BLaER1 (cell line): ENCODE data around the gene DPP7.

Experiments used
- H3K27ac ChIP-seq: shearing (Covaris generic); formaldehyde crosslinking; 2 replicates; pipeline ENCODE4 v1.8.1; 2022
- H3K27me3 ChIP-seq: shearing (Covaris generic); formaldehyde crosslinking; 2 replicates; pipeline ENCODE4 v1.8.1; 2022
- H3K36me3 ChIP-seq: shearing (Covaris generic); formaldehyde crosslinking; 2 replicates; pipeline ENCODE4 v1.8.1; 2022
- H3K4me1 ChIP-seq: shearing (Covaris generic); formaldehyde crosslinking; 2 replicates; pipeline ENCODE4 v1.8.1; 2022
- H3K4me2 ChIP-seq: shearing (Covaris generic); formaldehyde crosslinking; 2 replicates; pipeline ENCODE4 v1.8.1; 2022
- H3K4me3 ChIP-seq: shearing (Covaris generic); formaldehyde crosslinking; 2 replicates; pipeline ENCODE4 v1.8.1; 2022
- H3K9ac ChIP-seq: shearing (Covaris generic); formaldehyde crosslinking; 2 replicates; pipeline ENCODE4 v1.8.1; 2022
- H3K9me3 ChIP-seq: shearing (Covaris generic); formaldehyde crosslinking; 2 replicates; pipeline ENCODE4 v1.8.1; 2022
- H4K20me1 ChIP-seq: shearing (Covaris generic); formaldehyde crosslinking; 2 replicates; pipeline ENCODE4 v1.8.1; 2022
- Cebpa-rat ChIP-seq: shearing (Covaris generic); IDR thresholded peaks from 2 replicates; pipeline ENCODE4 v1.8.1; 2022

Gene DPP7

DNA sequence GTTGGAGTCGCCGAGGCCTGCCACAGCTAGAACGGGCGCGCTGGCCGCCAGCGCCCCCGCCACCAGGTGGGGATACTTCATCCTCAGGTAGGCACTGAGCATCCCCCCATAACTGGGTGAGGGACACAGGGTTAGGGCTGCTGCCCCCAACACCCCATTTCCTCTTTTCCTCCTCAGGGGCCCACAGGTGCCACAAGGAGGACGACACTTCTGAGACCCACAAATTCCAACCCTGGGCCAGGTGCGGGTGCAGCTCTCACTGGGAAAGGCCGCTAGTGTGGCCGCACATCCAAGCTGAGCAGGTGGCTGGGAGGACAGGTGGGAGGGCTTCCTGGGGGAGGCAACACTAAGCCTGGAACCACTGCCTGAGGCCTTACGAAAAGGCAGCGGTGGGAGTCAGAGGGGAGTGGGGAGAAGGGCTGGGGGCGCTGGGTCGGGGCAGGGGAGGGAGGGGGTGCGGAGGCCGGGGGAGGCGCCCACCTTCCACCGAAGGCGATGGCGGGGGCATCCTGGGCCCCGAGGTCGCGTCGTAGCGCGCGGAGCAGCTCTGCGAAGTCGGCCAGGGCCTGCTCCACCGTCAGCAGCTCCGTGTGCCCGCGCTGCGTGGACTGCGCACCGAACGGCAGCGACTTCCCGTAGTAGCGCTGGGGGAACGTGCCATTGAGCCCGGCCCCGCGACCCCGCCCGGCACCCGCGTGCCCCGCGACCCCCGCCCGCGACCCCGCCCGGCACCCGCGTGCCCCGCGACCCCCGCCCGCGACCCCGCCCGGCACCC, 961 bp downstream of the DPP7 start:
- Histone ChIP-seq H4K20me1 (peaks cover 49% of the 10 kb centered on the region), H3K9me3 (no peaks in the 10 kb centered on the region), H3K27me3 (no peaks in the 10 kb centered on the region), H3K4me1 (peaks cover 53% of the 10 kb centered on the region), H3K36me3 (peaks cover 49% of the 10 kb centered on the region), H3K9ac (peak overlapping the region; percentile 66; the same call in 1 of the 2 replicates), H3K4me3 (peak overlapping the region; percentile 76), H3K4me2 (peak overlapping the region; percentile 92), H3K27ac (peak overlapping the region; percentile 56; the same call in 1 of the 2 replicates)
- TF ChIP-seq Cebpa-rat: no peak

DNA sequence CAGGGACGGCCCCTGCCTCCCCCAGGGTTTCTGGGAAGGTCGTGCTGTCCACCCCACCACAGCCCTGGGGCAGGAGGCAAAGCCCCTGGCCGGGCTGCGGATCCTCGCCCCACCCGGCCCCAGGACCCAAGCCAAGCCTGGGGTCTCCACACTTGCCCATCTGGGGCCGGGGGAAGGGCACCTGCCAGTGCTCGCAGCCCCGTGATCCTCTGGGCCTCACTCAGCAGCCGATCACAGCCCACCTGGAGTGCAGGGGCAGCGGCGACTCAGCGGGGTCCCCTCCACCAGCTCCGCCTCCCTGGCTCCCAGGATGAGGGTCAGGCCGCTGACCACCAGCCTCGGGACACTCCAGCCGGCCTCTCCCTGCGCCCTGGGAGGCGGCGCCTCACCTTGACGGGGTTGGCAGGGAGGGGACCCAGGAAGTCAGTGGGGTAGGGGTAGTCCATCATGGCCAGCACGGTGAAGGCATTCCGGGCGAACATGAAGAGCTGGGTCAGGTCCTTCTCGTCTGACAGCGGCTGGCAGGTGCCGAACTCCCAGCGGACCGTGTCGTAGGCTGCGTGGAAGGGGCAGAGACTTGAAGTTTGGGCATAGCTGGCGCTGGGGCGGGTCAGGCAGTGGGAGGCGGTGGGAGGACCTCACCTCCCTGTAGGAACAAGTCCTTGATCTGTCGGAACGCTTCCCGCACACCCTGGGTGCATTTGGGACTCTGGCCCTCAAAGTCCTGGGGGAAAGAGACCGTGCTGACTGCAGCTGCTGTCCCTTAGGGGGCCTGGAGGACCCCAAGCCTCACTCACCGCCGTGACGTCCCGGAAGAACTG, 1.8 kb downstream of the DPP7 start:
- Histone ChIP-seq H3K27me3 (no peaks in the 10 kb centered on the region), H3K27ac (peak overlapping the region; percentile 56; the same call in 1 of the 2 replicates), H3K9ac (peak overlapping the region; percentile 66; the same call in 1 of the 2 replicates), H3K9me3 (no peaks in the 10 kb centered on the region), H3K4me3 (peak overlapping the region; percentile 76), H3K36me3 (peaks cover 57% of the 10 kb centered on the region), H3K4me2 (peak overlapping the region; percentile 92), H3K4me1 (peaks cover 45% of the 10 kb centered on the region), H4K20me1 (peaks cover 57% of the 10 kb centered on the region)
- TF ChIP-seq Cebpa-rat: no peak

DNA sequence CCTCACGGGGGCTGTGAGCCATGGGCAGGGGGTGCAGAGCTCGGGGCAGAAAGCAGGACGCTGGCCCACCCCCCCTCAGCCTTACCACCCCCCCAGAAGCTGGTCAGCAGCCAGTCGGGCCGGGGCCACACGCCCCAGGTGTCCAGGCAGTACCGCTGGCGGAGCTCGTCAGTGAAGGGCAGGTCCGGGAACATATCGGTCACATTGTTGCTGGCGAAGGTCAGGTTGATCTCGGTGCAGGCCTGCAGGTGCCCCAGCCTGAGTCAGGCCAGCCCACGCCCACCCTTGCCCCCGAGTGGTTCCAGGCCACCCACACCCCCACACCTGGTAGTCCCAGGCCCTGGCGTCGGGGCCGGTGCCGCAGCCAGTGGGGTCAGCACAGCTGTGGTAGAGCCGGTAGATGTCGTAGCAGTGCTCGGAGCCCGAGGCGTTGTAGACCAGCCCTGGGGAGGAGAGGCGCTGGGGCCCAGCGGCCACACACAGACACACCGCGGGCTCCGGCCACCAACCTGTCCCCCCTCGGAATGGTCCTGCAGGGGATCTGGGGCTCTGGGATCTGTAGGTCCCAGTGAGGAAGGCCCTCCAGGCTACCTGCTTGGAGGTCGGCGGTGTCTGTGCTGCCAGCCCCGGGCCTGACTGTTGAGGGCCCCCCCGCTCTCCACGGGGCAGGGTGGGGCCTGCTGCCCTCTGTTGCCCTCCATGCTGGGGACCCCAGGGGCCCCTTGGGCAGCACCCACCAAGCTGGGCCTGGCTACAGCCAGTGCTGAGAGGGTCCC, 2.6 kb downstream of the DPP7 start:
- H3K36me3 ChIP-seq: peaks cover 65% of the 10 kb centered on the region
- peaks cover 65% of the 10 kb centered on the region for H4K20me1 ChIP-seq
- peaks cover 37% of the 10 kb centered on the region for H3K4me1 ChIP-seq
- no peak overlapping the region for H3K4me2 ChIP-seq
- H3K27me3 ChIP-seq: no peaks in the 10 kb centered on the region
- H3K9me3 ChIP-seq: no peaks in the 10 kb centered on the region
- no peak overlapping the region for H3K4me3 ChIP-seq
- no peak for TF ChIP-seq Cebpa-rat
- H3K27ac ChIP-seq: no peak overlapping the region
- no peak overlapping the region for H3K9ac ChIP-seq

DNA sequence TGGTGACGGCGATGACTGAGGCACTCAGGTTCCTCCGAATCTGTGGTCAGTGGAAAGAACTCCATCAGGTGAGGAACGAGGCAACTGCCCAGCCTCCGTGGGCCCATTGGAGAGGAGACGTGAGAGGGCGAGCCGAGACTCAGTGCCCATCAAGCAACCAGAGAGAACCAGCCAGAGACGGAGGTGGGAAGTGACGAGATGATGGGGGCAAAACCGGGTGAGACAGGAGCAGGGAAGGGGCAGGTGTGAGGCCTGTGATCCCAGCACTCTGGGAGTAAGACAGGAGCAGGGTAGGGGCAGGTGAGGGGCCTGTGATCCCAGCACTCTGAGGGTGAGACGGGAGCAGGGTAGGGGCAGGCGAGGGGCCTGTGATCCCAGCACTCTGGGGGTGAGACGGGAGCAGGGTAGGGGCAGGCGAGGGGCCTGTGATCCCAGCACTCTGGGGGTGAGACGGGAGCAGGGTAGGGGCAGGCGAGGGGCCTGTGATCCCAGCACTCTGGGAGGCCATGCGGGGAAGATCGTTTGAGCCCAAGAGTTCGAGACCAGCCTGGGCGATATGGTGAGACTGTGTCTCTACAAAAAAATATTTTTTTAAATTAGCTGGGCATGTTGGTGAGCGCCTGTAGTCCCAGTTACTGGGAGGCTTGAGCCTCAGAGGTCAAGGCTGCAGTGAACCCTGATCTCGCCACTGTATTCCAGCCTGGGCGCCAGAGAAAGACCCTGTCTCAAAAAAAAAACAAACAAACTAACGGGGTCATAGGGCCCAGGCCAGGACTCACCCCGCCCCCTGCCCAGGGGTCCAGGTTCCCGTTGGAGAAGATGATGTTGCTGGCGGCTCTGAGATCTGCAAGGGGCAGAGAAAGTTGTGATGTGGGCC, 3.4 kb downstream of the DPP7 start:
- Histone ChIP-seq H3K27ac (no peak overlapping the region), H3K4me3 (no peak overlapping the region), H4K20me1 (peaks cover 72% of the 10 kb centered on the region), H3K9me3 (no peaks in the 10 kb centered on the region), H3K4me2 (no peak overlapping the region), H3K27me3 (no peaks in the 10 kb centered on the region), H3K36me3 (peaks cover 72% of the 10 kb centered on the region), H3K9ac (no peak overlapping the region), H3K4me1 (peaks cover 29% of the 10 kb centered on the region)
- no peak for TF ChIP-seq Cebpa-rat

DNA sequence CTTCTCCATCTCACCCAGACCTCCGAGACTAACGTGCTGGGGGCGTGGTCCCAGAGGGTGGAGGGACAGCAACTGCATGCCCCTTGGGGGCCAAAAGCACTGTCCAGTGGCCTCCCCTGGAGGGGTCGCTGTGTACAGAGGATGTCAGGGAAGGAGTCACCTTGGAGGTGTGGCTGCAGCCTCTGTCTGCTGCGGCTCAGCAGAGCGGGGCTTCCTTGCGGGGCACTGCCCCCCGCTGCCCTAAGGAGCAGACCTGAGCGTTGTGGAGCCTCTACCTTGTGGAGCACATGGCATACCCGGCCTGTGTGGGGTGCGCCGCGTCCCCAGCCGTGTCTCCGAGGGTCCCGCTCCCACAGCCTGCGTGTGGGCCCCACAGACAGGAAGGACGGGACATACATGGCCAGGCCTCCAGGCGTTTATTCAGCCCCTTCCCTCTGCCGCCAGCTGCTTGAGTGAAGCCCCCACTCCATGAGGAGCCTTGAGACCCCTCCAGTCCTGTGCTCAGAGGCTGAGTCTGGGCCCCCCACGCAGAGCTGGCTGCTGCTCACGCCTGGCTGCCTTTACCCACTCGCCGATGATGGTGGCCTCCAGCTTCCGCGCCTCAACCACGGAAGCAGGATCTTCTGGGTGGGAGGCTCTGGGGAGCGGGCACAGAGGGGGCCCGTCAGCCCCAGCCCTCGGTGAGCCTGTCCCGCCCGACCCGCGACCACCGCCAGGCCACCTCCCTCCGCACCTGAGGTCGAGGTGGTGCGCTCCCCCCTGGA, 4.2 kb downstream of the DPP7 start:
- Histone ChIP-seq H3K9me3 (no peaks in the 10 kb centered on the region), H3K36me3 (peaks cover 80% of the 10 kb centered on the region), H3K4me1 (peaks cover 20% of the 10 kb centered on the region), H4K20me1 (peaks cover 78% of the 10 kb centered on the region), H3K4me3 (no peak overlapping the region), H3K4me2 (no peak overlapping the region), H3K27me3 (no peaks in the 10 kb centered on the region), H3K27ac (no peak overlapping the region), H3K9ac (no peak overlapping the region)
- TF ChIP-seq Cebpa-rat: no peak

DNA sequence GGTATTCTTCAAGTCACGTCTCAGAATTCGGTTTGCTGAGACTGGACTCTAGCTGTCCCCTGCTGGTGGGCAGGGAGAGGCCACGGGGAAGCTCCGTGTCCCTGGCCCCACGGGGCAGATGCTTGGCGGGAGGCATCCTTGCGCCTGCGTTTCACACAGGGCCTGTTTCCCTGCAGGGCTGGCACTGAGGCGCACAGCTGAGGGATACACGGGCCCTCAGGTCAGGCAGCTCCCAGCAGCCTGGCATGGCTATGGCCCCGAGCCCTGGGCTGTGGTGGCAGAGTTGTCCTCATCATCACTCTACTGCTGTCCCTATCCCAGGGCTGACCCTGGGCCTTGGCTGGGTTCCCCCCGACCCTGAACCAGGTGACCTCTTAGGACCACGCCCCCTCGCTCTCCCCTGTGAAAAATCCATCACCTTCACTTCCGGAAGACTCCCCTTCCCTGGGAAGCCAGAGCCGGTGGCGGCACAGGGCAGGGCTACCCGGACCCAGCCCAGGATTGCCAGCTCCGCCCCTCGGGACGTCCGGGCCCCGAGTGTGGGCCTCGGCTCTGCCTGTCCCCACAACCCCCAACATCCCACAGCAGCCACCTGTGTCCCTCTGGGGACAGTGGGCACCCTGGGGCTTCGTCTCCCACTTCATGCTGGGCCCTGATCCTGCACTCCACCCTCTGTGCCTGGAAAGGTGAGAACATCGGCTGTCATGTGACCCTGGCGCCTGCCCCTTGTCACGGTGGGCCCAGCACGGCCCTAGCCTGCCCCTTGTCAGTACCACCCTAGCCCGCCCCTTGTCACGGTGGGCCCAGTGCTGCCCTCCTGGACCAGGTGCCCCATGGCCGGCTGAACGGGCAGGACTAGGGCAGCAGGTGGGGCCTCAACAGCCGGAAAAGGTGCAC, 5.0 kb downstream of the DPP7 start:
- Histone ChIP-seq H3K27me3 (no peaks in the 10 kb centered on the region), H3K36me3 (peaks cover 88% of the 10 kb centered on the region), H3K9ac (no peak overlapping the region), H3K4me2 (no peak overlapping the region), H3K4me1 (peaks cover 14% of the 10 kb centered on the region), H3K4me3 (no peak overlapping the region), H3K27ac (no peak overlapping the region), H3K9me3 (no peaks in the 10 kb centered on the region), H4K20me1 (peaks cover 85% of the 10 kb centered on the region)
- no peak for TF ChIP-seq Cebpa-rat

DNA sequence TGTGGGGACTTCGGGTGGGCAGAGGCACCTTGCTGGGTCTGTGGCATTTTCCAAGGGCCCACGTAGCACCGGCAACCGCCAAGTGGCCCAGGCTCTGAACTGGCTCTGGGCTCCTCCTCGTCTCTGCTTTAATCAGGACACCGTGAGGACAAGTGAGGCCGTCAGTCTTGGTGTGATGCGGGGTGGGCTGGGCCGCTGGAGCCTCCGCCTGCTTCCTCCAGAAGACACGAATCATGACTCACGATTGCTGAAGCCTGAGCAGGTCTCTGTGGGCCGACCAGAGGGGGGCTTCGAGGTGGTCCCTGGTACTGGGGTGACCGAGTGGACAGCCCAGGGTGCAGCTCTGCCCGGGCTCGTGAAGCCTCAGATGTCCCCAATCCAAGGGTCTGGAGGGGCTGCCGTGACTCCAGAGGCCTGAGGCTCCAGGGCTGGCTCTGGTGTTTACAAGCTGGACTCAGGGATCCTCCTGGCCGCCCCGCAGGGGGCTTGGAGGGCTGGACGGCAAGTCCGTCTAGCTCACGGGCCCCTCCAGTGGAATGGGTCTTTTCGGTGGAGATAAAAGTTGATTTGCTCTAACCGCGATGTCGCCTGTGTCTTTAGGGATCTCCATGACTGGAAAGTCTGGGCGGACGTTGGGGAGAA, 5.8 kb downstream of the DPP7 start:
- H3K9me3 ChIP-seq: peaks cover 3% of the 10 kb centered on the region
- peaks cover 96% of the 10 kb centered on the region for H3K36me3 ChIP-seq
- no peak overlapping the region for H3K4me2 ChIP-seq
- no peaks in the 10 kb centered on the region for H3K27me3 ChIP-seq
- no peak overlapping the region for H3K27ac ChIP-seq
- no peak for TF ChIP-seq Cebpa-rat
- no peak overlapping the region for H3K4me3 ChIP-seq
- H4K20me1 ChIP-seq: peaks cover 85% of the 10 kb centered on the region
- H3K4me1 ChIP-seq: peaks cover 14% of the 10 kb centered on the region
- no peak overlapping the region for H3K9ac ChIP-seq
